H1 (cell line): ENCODE measurements around the gene RPP25L. TPM values are rescaled to one million over a fixed set of nuclear protein-coding genes. Genes with fewer than 3 reads are reported as not detected.

ENCODE experiments used
- CTCF ChIA-PET: fragments of 300-600 bp; sonication (Branson Sonifier 250); formaldehyde crosslinking; loops from one replicate; lab custom pipeline; 2021; ENCODE audit not compliant: partially characterized antibody; lab: Charles Lee
- POLR2A ChIA-PET: fragments of 300-600 bp; sonication (Branson Sonifier 250); formaldehyde crosslinking; loops from one replicate; lab custom pipeline; 2021; ENCODE audit warnings: inconsistent platforms; ENCODE audit not compliant: partially characterized antibody; lab: Charles Lee
- DNase-seq, 2 experiments: peaks; one replicate each; pipeline versions ENCODE4 v3.0.0 to v3.0.0-alpha.2; 2010 to 2022; ENCODE audit warnings: low spot score in 2 of 2, low read depth in 1 of 2, mixed read lengths in 1 of 2
- FAIRE-seq: peaks from 2 replicates; lab custom pipeline; 2011; peaks lifted over from hg19 to GRCh38; lab: Jason Lieb, UNC
- H2AFZ ChIP-seq: 2 replicates; pipeline ENCODE4 v1.8.1; 2012; ENCODE audit warnings: low read length, inconsistent platforms
- H2AK5ac ChIP-seq: 2 replicates; pipeline ENCODE4 v1.6.1; 2013; ENCODE audit warnings: low read depth, low read length
- H2BK120ac ChIP-seq: replicated peaks from 2 replicates; pipeline ENCODE3; 2013; ENCODE audit warnings: low read depth, low read length, inconsistent platforms
- H2BK12ac ChIP-seq: 2 replicates; pipeline ENCODE4 v1.6.1; 2013; ENCODE audit warnings: low read depth, low read length
- H2BK15ac ChIP-seq: 2 replicates; pipeline ENCODE4 v1.6.1; 2013; ENCODE audit warnings: low read length
- H2BK20ac ChIP-seq: 2 replicates; pipeline ENCODE4 v1.6.1; 2013; ENCODE audit warnings: low read length
- H2BK5ac ChIP-seq: 2 replicates; pipeline ENCODE4 v1.6.1; 2013; ENCODE audit warnings: low read depth, low read length
- H3K14ac ChIP-seq: 2 replicates; pipeline ENCODE4 v1.6.1; 2013; ENCODE audit warnings: inconsistent platforms; ENCODE audit not compliant: insufficient read length
- H3K18ac ChIP-seq: 2 replicates; pipeline ENCODE4 v1.6.1; 2013; ENCODE audit warnings: low read length; ENCODE audit errors: extremely low read depth
- H3K23ac ChIP-seq: 2 replicates; pipeline ENCODE4 v1.6.1; 2013; ENCODE audit warnings: inconsistent platforms; ENCODE audit not compliant: insufficient read length
- H3K23me2 ChIP-seq: 2 replicates; pipeline ENCODE4 v1.6.1; 2013; ENCODE audit warnings: low read depth, low read length
- H3K27ac ChIP-seq: 2 replicates; pipeline ENCODE4 v1.6.1; 2011; ENCODE audit warnings: low read depth, low read length, inconsistent platforms
- H3K27me3 ChIP-seq, 4 experiments: replicated peaks in 1 of 4; 1 replicate in 1 of 4; 2 replicates in 3 of 4; pipeline versions ENCODE4 v1.6.1 to v1.8.1; 2011 to 2013; ENCODE audit warnings: low read length in 3 of 4, mild to moderate bottlenecking in 3 of 4, inconsistent platforms in 2 of 4, mixed read lengths in 2 of 4, moderate library complexity in 1 of 4; ENCODE audit not compliant: control insufficient read depth in 3 of 4, insufficient read depth in 3 of 4; ENCODE audit errors: extremely low read depth in 1 of 4
- H3K36me3 ChIP-seq, 4 experiments: 2 replicates each; pipeline versions ENCODE4 v1.6.1 to v1.8.1; 2011 to 2013; ENCODE audit warnings: mild to moderate bottlenecking in 4 of 4, low read length in 3 of 4, moderate library complexity in 2 of 4, control low read depth in 1 of 4, inconsistent platforms in 1 of 4; ENCODE audit not compliant: insufficient read depth in 4 of 4, control insufficient read depth in 2 of 4
- H3K4ac ChIP-seq: replicated peaks from 2 replicates; pipeline ENCODE3; 2013; ENCODE audit warnings: low read length, low read depth, mixed read lengths, inconsistent platforms; ENCODE audit not compliant: insufficient read length
- H3K4me1 ChIP-seq, 4 experiments: replicated peaks in 1 of 4; 1 replicate in 1 of 4; 2 replicates in 3 of 4; pipeline versions ENCODE4 v1.6.1 to v1.8.1; 2011 to 2013; ENCODE audit warnings: low read length in 3 of 4, inconsistent platforms in 2 of 4, mixed read lengths in 1 of 4; ENCODE audit not compliant: insufficient read depth in 4 of 4, control insufficient read depth in 3 of 4
- H3K4me2 ChIP-seq, 2 experiments: 2 replicates each; pipeline versions ENCODE4 v1.6.1 to v1.8.1; 2011 to 2013; ENCODE audit warnings: low read depth in 2 of 2, low read length in 2 of 2, control low read depth in 1 of 2, inconsistent platforms in 1 of 2, mild to moderate bottlenecking in 1 of 2; ENCODE audit not compliant: insufficient read depth in 1 of 2
- H3K4me3 ChIP-seq, 4 experiments: fragments of 200-600, 300-600 bp in 1 of 4; sonication (generic), shearing (Covaris generic), sonication (Bioruptor Twin) in 1 of 4; 2 replicates each; pipeline versions ENCODE4 v1.5.1 to v1.8.1; 2011 to 2016; ENCODE audit warnings: low read length in 4 of 4, low read depth in 3 of 4, control low read depth in 2 of 4, inconsistent platforms in 2 of 4, mild to moderate bottlenecking in 2 of 4, mixed read lengths in 1 of 4, moderate library complexity in 1 of 4; ENCODE audit not compliant: insufficient read depth in 2 of 4; ENCODE audit errors: extremely low read depth in 1 of 4
- H3K56ac ChIP-seq: replicated peaks from 2 replicates; pipeline ENCODE3; 2013; ENCODE audit warnings: low read depth, mild to moderate bottlenecking, mixed read lengths, low read length, inconsistent platforms; ENCODE audit not compliant: insufficient read length
- H3K79me1 ChIP-seq: 2 replicates; pipeline ENCODE4 v1.6.1; 2013; ENCODE audit warnings: low read depth, low read length, control low read depth
- H3K79me2 ChIP-seq, 2 experiments: 2 replicates each; pipeline versions ENCODE4 v1.6.1 to v1.8.1; 2012 to 2013; ENCODE audit warnings: low read length in 2 of 2, mild to moderate bottlenecking in 2 of 2, inconsistent platforms in 1 of 2; ENCODE audit not compliant: insufficient read depth in 2 of 2, control insufficient read depth in 1 of 2
- H3K9ac ChIP-seq, 4 experiments: replicated peaks in 1 of 4; 1 replicate in 1 of 4; 2 replicates in 3 of 4; pipeline versions ENCODE4 v1.6.1 to v1.8.1; 2011 to 2013; ENCODE audit warnings: low read depth in 3 of 4, low read length in 3 of 4, control low read depth in 2 of 4, mild to moderate bottlenecking in 2 of 4, moderate library complexity in 2 of 4, inconsistent platforms in 1 of 4; ENCODE audit errors: extremely low read depth in 1 of 4
- H3K9me3 ChIP-seq, 2 experiments: 2 replicates each; pipeline versions ENCODE4 v1.6.1 to v1.8.1; 2012 to 2013; ENCODE audit warnings: mild to moderate bottlenecking in 2 of 2, moderate library complexity in 2 of 2, control low read depth in 1 of 2, inconsistent platforms in 1 of 2, low read depth in 1 of 2, low read length in 1 of 2, mixed read lengths in 1 of 2; ENCODE audit not compliant: insufficient read depth in 2 of 2
- H4K20me1 ChIP-seq, 2 experiments: replicated peaks in 1 of 2; 2 replicates each; pipeline versions ENCODE3 to v1.8.1; 2011 to 2013; ENCODE audit warnings: inconsistent platforms in 2 of 2, low read length in 2 of 2, mild to moderate bottlenecking in 1 of 2; ENCODE audit not compliant: insufficient read depth in 2 of 2, control insufficient read depth in 1 of 2
- H4K5ac ChIP-seq: 2 replicates; pipeline ENCODE4 v1.6.1; 2013; ENCODE audit warnings: low read length, low read depth, mixed read lengths, inconsistent platforms; ENCODE audit not compliant: insufficient read length
- H4K8ac ChIP-seq: 2 replicates; pipeline ENCODE4 v1.8.0; 2013; ENCODE audit warnings: mild to moderate bottlenecking, moderate library complexity, low read length, inconsistent platforms; ENCODE audit not compliant: insufficient read depth; ENCODE audit errors: extremely low read depth
- H4K91ac ChIP-seq: replicated peaks from 2 replicates; pipeline ENCODE3; 2013; ENCODE audit warnings: low read length, mixed read lengths, inconsistent platforms; ENCODE audit not compliant: insufficient read length
- EP300 ChIP-seq, 2 experiments: IDR thresholded peaks; 1 replicate in 1 of 2; 2 replicates in 1 of 2; pipeline ENCODE4 v1.6.1; 2011 to 2012; ENCODE audit warnings: low read depth in 2 of 2, low read length in 2 of 2, mild to moderate bottlenecking in 2 of 2, borderline replicate concordance in 1 of 2, inconsistent platforms in 1 of 2, moderate library complexity in 1 of 2
- TAF7 ChIP-seq: optimal IDR thresholded peaks from 2 replicates; pipeline ENCODE3; 2011; ENCODE audit warnings: low read depth, mild to moderate bottlenecking, inconsistent platforms, low read length, moderate library complexity, borderline replicate concordance
- WGBS, 2 experiments: shearing (Covaris generic) in 1 of 2; methylation state at CpG; one replicate each; pipeline versions ENCODE4 v1.1.6 to v1.1.7; 2013 to 2015; ENCODE audit warnings: low lambda C conversion rate in 2 of 2, mixed read lengths in 2 of 2, inconsistent platforms in 1 of 2, low coverage in 1 of 2, missing lambda C conversion rate in 1 of 2; ENCODE audit not compliant: insufficient replicate concordance in 2 of 2, insufficient coverage in 1 of 2, insufficient read length in 1 of 2; ENCODE audit errors: extremely low coverage in 1 of 2, missing lambda C conversion rate in 1 of 2; 5-methylcytosine and 5-hydroxymethylcytosine counted together
- polyA plus RNA-seq, 7 experiments: library from polyadenylated mRNA; depleted of rRNA in 3 of 7; stranded (reverse) in 5 of 7; unstranded in 2 of 7; fragments of >200 nt in 5 of 7; fragments of 200-250 nt in 2 of 7; gene quantifications; 1 replicate in 5 of 7; 2 replicates in 1 of 7; 4 replicates in 1 of 7; pipeline versions ENCODE4 v1.2.1 to v1.2.3, GENCODE V29; 2011 to 2013; ENCODE audit warnings: missing spikeins in 2 of 7, mixed read lengths in 2 of 7
- total RNA-seq: library from RNA; stranded (reverse); fragmentation: NEBNext Ultra II Directional; extraction: Animal tissue kit (Norgen Biotek cat#: 25700); gene quantifications from 2 replicates; pipeline ENCODE4 v1.2.1, GENCODE V29; 2021

Gene RPP25L
- total and polyA plus RNA-seq, 2 of the 8 experiments (the other 6 are each of a cell fraction or from before 2014, with no cell fraction given): 21.6 to 75.0 TPM

DNA sequence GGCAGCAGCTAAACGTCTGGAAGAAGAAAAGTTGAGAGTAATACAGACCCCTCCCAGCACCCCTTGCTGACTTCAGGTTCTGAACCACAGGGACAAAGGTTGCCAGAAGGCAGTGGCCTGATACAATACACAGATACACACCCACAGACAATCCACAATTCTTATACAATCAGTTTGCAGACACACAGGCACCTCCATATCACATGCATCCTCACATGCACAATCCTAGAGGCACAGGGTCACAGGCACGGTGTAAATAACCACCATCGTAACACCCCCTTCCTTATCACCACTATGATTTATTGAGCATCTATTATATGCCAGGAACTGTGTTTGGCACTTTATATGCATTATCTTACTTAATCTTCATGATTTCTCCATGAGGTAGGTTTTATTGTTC lies 30.6 kb downstream of the RPP25L start:
- H3K18ac ChIP-seq: no peak overlapping the region
- no peak for FAIRE-seq
- no peaks in the 10 kb centered on the region for H3K79me1 ChIP-seq
- peaks cover 29 to 95% (median 84%) of the 10 kb centered on the region in 4 experiments for H3K27me3 ChIP-seq
- H3K23me2 ChIP-seq: peaks cover 17% of the 10 kb centered on the region; the same call in 1 of the 2 replicates
- no peak overlapping the region for H3K4me3 ChIP-seq
- H3K9ac ChIP-seq: no peak overlapping the region
- H4K91ac ChIP-seq: no peak overlapping the region
- no peak overlapping the region for H2BK5ac ChIP-seq
- POLR2A ChIA-PET: no interaction called here
- no peak overlapping the region for H2BK15ac ChIP-seq
- no peaks in the 10 kb centered on the region for H3K36me3 ChIP-seq
- no peak for TF ChIP-seq TAF7
- no peak for TF ChIP-seq EP300 (IDR thresholded peaks at IDR 0.05; ENCODE audit: borderline replicate concordance in 1 of 2, low read depth in 2 of 2, low read length in 2 of 2)
- TF ChIP-seq, all 59 proteins: peak for 0
- H4K8ac ChIP-seq: no peak overlapping the region
- H3K27ac ChIP-seq: no peak overlapping the region
- peak overlapping the region; percentile 60; the same call in 1 of the 2 replicates for H2BK12ac ChIP-seq
- no peak overlapping the region for H4K5ac ChIP-seq
- no peak overlapping the region for H2BK120ac ChIP-seq
- peak overlapping the region; percentile 39; the same call in 1 of the 2 replicates for H2AK5ac ChIP-seq
- peaks cover 12 to 45% (median 32%) of the 10 kb centered on the region in 4 experiments for H3K4me1 ChIP-seq
- no peak for DNase-seq
- H3K4ac ChIP-seq: no peak overlapping the region
- CTCF ChIA-PET: interaction anchor here (0.7 to 13.8 kb wide), 7 partner anchors 11 to 71 kb away, joined by 3 to 241 read pairs (median 23); no protein-coding TSS in a partner anchor
- no peaks in the 10 kb centered on the region for H3K9me3 ChIP-seq
- 0 out of 2 replicates have a peak overlapping the region, but pooled peaks have one; percentile 48 for H2BK20ac ChIP-seq
- H3K14ac ChIP-seq: no peak overlapping the region
- WGBS, 2 experiments: 80% methylated on average over 3 of the region's 3 CpGs; no CpG with 5 or more reads in 1 of the 2 experiments
- H2AFZ ChIP-seq: no peak overlapping the region
- H4K20me1 ChIP-seq: peaks cover 0 to 3% of the 10 kb centered on the region in 2 experiments
- H3K4me2 ChIP-seq: no peak overlapping the region
- no peaks in the 10 kb centered on the region for H3K79me2 ChIP-seq
- H3K23ac ChIP-seq: no peak overlapping the region
- H3K56ac ChIP-seq: no peak overlapping the region
